SKM-1 (cell line): Measurements from ENCODE around the gene PDE4D.
A peak's percentile ranks its signal among the peaks of the same experiment; 100 is the strongest.
"Not testable (repeated sequence)": the region's sequence is repeated elsewhere in the genome, so short reads cannot be mapped to it uniquely, and the experiment has no call there.

ENCODE experiments used
- DNase-seq: peaks from one replicate; lab custom pipeline; 2025; ENCODE audit not compliant: unreplicated experiment; lab: John Stamatoyannopoulos, UW

The PDE4D gene

DNA sequence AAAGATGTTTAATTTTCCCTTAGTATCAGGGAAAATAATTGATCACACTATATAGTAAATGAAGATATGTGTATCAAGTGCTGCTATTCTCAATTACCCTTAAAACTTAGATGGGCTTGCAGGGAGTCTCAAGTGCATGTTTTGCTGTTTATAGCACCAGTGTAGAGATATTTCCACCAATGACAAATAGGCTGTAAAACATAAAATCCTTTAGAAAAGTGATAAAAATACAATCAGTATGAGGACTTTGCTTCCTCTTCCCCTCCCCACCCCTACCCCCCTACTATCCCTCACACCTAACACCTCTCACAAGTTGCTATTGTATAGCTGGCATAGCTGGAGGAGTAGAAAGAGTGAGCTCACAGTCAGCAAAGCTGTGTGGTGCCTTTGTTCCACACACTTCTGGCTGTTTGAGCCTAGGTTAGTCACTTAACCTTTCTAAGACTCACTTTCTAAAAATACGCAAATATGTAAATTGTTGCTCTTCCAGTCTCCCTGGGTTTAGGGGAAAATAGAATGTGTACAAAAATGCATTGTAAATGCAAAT is 93.1 kb downstream of the PDE4D start:
- no peak for DNase-seq

DNA sequence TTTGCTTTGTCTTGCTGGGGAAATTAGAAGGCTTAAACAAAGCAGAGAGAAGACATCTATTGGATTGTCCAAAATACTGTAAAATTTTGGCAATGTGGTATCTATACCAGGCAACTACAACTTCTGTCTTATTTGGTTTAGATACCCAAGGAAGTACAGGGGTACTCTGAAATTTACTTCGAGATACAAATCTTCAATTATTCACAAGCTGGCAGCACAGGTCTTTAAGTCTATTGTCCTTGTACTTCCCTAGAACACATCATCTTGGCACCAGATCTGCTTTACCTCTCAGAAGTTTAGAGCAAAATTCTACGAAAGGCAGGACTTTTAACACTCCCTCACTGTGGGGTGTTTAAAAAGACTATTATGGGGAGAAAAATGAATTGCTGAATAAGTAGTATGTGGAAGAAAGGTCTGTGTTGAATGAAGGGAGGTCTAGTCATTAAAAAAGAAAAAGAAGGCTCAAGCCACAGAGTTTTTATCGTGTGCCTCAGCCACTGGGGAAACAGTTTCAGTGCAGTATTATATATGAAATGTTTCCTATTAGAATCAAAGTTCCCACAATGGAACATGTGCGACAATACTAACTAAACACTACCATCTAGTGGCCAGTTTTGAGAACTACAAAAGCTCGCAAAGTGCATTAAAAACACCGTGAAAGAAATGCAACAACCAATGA is 93.7 kb downstream of the PDE4D start:
- DNase-seq: peak; percentile 57

DNA sequence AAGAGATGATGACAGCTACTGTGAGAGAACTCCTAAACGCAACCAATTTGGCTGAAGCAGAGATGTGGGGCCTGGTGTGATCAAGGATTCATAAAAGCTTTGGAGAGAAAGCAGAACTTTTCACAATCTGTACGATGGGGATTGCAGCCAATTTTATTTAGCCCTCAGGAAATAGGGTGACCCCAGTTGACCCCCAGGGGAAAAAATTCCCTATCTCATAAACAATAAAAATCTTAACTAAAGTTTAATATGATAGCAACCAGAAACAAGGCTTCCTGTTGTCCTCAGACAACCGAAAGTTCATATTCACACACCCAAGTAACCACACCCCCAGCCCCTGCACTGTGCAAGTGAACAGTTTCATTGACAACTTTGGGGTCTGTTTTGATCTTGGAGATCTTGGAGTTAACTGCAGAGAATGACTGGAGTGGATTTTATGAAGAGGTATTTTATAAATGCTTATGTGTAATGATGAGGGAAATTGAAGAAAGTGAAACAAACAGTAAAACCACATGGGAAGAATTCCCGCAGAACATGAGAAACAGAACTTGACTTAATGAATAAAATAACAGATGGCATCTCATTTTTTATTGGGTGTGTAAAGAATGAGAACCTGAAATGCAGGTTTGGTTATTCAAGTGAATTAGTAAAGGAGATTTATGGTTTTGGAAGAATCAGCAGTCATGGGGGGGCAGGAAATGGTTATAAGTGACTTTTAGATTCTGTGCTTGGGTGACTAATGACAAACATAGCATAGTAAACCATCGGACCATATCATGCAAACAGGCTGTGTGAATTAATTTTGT is 94.5 kb downstream of the PDE4D start:
- DNase-seq: no peak

DNA sequence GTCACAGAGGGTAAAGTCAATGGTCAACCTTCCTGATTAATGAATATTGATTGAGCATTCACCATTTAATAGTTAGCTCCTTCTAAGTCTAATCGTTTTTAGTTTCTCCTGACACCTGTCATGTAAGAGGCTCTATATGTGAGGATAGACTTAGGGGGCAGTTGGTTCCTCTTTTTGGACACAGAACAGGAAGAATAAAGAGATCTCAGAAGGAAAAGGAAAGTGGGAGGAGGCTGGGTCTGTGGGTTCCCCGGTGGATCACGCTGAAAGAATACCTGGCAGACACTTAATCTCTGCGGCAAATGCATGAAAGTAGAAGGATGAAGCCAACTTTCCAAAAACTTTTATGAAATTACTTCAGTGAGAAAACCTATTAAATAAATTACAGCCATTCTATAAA is 98.4 kb downstream of the PDE4D start:
- no peak for DNase-seq

- DNase-seq: no peak
Observed at GRCh38 chr5:59792983-59793585, 100.4 kb downstream of the PDE4D start.

- DNase-seq: no peak
Observed at GRCh38 chr5:59791617-59792016, 101.9 kb downstream of the PDE4D start.

GRCh38 chr5:59790776-59791475 is 102.6 kb downstream of the PDE4D start:
- no peak for DNase-seq

GRCh38 chr5:59790376-59790775 is 103.2 kb downstream of the PDE4D start:
- DNase-seq: no peak

GRCh38 chr5:59789894-59790293 is 103.6 kb downstream of the PDE4D start:
- DNase-seq: no peak

DNA sequence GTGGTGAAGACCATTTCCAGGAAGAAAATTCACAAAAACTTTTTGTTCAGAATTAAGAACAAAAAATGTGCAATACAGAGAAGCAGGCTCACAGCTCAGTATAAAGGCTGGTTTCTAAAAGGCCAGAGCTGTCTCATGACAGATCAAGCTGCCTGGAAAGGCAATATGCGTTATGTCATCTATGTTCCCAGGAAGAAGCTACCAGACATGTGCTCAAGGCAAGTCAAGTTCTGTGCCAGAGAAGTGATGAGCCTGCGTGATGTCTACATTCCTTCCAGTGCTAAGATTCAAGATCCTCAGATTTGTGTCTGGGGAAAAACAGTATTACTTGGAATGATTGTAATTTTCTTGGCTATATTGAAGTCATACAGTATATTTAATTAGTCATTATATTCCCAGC is 104.3 kb downstream of the PDE4D start:
- no peak for DNase-seq

DNA sequence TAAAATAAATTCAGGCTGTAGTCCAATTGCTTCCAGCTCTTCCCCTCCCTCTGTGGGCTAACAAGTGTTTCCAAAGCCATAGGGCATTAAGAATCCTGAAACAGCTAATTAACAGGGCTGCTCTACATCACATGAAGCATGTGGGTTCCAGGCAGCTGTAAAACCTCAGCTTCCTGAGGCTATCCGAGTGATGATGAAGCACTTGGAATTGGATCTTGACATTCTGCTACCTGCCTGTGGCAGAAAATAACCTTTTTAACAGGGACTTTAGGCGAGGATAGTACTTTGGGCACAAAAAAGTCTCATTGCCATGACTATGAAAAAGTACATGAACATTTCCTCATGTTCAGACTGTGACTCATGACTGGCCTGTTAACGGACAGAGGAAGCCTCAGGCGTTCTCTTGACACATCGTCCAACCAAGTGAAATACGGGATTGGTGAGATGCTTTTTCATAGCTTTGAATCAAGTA is 107.2 kb downstream of the PDE4D start:
- no peak for DNase-seq

GRCh38 chr5:59785676-59786333 is 107.7 kb downstream of the PDE4D start:
- DNase-seq: no peak

GRCh38 chr5:59784708-59785107 is 108.8 kb downstream of the PDE4D start:
- DNase-seq: not testable (repeated sequence)

DNA sequence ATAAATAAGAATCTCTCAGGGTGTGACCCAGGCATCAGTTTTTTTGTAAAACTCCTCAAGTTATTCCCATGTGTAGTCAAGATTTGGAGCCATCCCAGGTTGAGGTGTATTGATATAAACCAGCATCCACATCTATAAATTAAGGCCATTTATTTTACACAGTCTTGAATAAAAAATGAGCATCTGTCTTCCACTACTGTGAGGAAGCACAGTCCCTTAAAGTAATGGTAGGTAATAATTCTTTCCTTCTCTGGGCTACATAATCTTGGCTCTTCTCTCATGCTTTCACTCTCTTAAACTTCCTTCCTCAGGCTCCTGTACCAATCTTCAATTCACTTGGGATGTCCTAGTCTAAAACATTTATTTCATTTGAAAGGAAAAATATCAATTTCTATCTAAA is 110.3 kb downstream of the PDE4D start:
- DNase-seq: no peak

DNA sequence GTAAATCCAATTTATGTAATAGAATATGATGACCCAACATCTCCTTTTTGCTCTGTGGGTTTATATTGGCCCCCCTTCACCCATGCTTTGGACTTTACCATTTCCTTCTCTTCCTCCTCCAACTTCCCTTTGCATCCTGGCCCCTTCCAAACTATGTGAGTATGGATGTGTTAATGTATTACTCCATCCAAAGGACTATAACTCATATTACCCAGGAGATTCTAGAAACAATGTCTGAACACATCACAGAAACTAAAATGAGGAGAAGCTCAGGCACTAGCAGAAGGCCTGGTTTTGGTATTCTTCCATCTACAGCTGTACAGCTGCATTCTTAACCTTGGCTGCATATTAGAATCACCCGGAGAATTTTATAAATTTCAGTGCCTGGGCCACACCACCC is 110.7 kb downstream of the PDE4D start:
- DNase-seq: no peak

- DNase-seq: no peak
Observed at GRCh38 chr5:59779453-59779852, 114.1 kb downstream of the PDE4D start.

DNA sequence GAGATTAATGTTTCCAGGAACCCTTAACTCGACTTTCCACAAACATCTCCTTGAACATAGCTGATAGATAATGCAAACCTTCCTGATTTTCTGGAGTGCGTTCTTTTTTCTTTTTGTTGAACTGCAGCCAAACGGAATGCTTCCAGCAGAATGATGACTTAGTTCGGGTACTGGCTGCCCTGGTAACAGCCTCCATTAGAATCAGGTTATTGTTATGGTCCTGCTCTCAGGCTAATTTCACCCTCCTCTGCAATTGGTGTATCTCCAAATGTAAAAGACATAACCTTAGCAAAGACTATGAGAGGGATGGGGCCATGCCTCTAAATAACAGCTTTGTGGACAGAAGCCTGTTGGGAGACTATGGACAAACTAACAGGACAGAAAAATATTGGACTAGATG is 116.5 kb downstream of the PDE4D start:
- DNase-seq: no peak

GRCh38 chr5:59773294-59773693 is 120.2 kb downstream of the PDE4D start:
- DNase-seq: no peak

- no peak for DNase-seq
Observed at GRCh38 chr5:59772757-59773156, 120.8 kb downstream of the PDE4D start.

- no peak for DNase-seq
Observed at GRCh38 chr5:59772206-59772605, 121.3 kb downstream of the PDE4D start.

DNA sequence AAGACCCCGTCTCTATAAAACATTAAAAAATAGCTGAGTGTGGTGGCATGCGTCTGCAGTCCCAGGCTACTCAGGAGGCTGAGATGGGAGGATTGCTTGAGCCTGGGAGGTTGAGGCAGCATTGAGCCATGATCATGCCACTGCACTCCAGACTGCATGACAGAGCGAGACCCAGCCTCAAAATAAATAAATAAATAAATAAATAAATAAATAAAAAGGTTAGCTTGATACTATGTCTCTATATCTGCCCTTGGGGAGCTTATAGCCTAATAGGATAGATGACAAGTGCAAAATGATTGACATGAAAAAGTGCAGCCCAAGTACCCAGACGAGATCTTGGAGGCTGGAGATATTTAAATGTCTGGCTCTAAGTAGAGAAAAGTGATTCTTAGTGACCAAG is 122.6 kb downstream of the PDE4D start:
- DNase-seq: no peak
